HG03103 (cell line): ENCODE measurements around the gene CREB5.

Source experiments
- ATAC-seq: cut with Tn5 transposase; IDR thresholded peaks from one replicate; pipeline ENCODE4 v1.9.1; 2021; ENCODE audit warnings: low read depth; ENCODE audit not compliant: unreplicated experiment

The CREB5 gene

GRCh38 chr7:28433699-28434219, 21.4 kb downstream of the CREB5 start:
- no peak for ATAC-seq

GRCh38 chr7:28434510-28434909, 22.2 kb downstream of the CREB5 start:
- no peak for ATAC-seq

- ATAC-seq: no peak
These were observed 22.8 kb downstream of the CREB5 start for GRCh38 chr7:28435152-28435551.

- no peak for ATAC-seq
These were observed 23.5 kb downstream of the CREB5 start for GRCh38 chr7:28435732-28436378.

GRCh38 chr7:28440055-28440601, 27.8 kb downstream of the CREB5 start:
- no peak for ATAC-seq

- ATAC-seq: no peak
These were observed 30.5 kb downstream of the CREB5 start for GRCh38 chr7:28442540-28443420.

GRCh38 chr7:28446131-28446530, 33.8 kb downstream of the CREB5 start:
- ATAC-seq: no peak

- ATAC-seq: no peak
These were observed 34.8 kb downstream of the CREB5 start for GRCh38 chr7:28447071-28447470.

GRCh38 chr7:28448708-28449107, 36.4 kb downstream of the CREB5 start:
- ATAC-seq: no peak

- ATAC-seq: no peak
These were observed 40.4 kb downstream of the CREB5 start for GRCh38 chr7:28452681-28453080.

- no peak for ATAC-seq
These were observed 43.2 kb downstream of the CREB5 start for GRCh38 chr7:28455486-28455885.

GRCh38 chr7:28456044-28456443, 43.7 kb downstream of the CREB5 start:
- ATAC-seq: no peak

GRCh38 chr7:28458732-28459131, 46.4 kb downstream of the CREB5 start:
- ATAC-seq: no peak

- no peak for ATAC-seq
These were observed 47.0 kb downstream of the CREB5 start for GRCh38 chr7:28459306-28459705.

GRCh38 chr7:28465697-28466096, 53.4 kb downstream of the CREB5 start:
- no peak for ATAC-seq

- no peak for ATAC-seq
These were observed 54.0 kb downstream of the CREB5 start for GRCh38 chr7:28466341-28466740.

GRCh38 chr7:28466885-28467284, 54.6 kb downstream of the CREB5 start:
- no peak for ATAC-seq

GRCh38 chr7:28469562-28469961, 57.2 kb downstream of the CREB5 start:
- ATAC-seq: no peak

- no peak for ATAC-seq
These were observed 58.0 kb downstream of the CREB5 start for GRCh38 chr7:28470344-28470743.

GRCh38 chr7:28472332-28472731, 60.0 kb downstream of the CREB5 start:
- ATAC-seq: no peak

- no peak for ATAC-seq
These were observed 61.4 kb downstream of the CREB5 start for GRCh38 chr7:28473571-28474281.
